Measurements from ENCODE around the gene ROS1. TPM values are rescaled to one million over a fixed set of nuclear protein-coding genes. Genes with fewer than 3 reads are reported as not detected.

Gene ROS1
- total RNA-seq, 1 donor from 2014 or later, result not detected

DNA sequence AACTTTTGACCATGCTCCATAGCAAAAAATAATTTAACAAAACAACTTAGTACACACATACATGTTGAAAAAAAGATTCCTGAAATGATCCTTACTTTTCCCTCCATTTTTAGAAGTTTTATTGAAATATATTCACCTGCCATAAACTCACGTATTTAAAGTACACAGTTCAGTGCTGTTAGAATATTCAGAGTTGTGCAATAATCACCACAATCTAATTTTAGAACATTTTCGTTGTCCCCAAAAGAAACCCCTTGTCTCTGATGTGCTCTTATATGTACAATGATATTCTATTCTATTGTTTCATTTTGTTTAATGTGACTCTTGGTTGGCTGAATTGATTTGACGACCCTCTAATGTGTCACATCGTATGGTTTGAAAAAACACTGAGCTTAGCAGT lies 15.9 kb downstream of the ROS1 start:
- TF ChIP-seq, protein P1, sequence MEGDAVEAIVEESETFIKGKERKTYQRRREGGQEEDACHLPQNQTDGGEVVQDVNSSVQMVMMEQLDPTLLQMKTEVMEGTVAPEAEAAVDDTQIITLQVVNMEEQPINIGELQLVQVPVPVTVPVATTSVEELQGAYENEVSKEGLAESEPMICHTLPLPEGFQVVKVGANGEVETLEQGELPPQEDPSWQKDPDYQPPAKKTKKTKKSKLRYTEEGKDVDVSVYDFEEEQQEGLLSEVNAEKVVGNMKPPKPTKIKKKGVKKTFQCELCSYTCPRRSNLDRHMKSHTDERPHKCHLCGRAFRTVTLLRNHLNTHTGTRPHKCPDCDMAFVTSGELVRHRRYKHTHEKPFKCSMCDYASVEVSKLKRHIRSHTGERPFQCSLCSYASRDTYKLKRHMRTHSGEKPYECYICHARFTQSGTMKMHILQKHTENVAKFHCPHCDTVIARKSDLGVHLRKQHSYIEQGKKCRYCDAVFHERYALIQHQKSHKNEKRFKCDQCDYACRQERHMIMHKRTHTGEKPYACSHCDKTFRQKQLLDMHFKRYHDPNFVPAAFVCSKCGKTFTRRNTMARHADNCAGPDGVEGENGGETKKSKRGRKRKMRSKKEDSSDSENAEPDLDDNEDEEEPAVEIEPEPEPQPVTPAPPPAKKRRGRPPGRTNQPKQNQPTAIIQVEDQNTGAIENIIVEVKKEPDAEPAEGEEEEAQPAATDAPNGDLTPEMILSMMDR (IDR thresholded peaks at IDR 0.05), result no peak
- no peak overlapping the region for H3K27ac ChIP-seq
- no peaks in the 10 kb centered on the region for H3K4me1 ChIP-seq
- H3K27me3 ChIP-seq, result no peaks in the 10 kb centered on the region
- no peaks in the 10 kb centered on the region for H3K36me3 ChIP-seq
- DNase-seq (ENCODE audit: low spot score in 2 of 2), result no peak
- no peak overlapping the region for H3K4me3 ChIP-seq
- intact Hi-C loops (cut with DNase I), result no loop called here
- H3K9me3 ChIP-seq, result no peaks in the 10 kb centered on the region

DNA sequence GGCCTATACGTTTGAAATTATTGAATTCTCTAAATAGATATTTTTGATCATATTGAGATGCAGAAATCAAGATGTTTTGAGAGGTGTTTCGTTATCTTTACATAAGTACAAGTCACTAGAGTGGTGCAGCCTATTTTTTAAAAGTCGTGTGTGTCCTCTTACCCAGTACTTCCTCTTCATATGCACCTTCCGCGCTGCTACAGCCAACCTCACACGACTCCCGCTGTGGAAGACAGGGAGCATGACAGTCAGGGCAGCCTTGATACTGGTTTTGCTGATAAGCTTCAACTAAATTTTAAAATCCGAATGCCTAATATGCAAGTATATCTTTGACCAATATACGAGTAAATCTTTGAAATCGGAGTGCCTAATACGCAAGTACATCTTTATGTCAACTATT lies 16.3 kb downstream of the ROS1 start:
- no peak overlapping the region for H3K4me3 ChIP-seq
- H3K9me3 ChIP-seq, result no peaks in the 10 kb centered on the region
- H3K36me3 ChIP-seq, result no peaks in the 10 kb centered on the region
- H3K4me1 ChIP-seq, result no peaks in the 10 kb centered on the region
- no peak for DNase-seq (ENCODE audit: low spot score in 2 of 2)
- intact Hi-C loops (cut with DNase I), result no loop called here
- TF ChIP-seq, protein P1 (IDR thresholded peaks at IDR 0.05), result no peak
- H3K27me3 ChIP-seq, result no peaks in the 10 kb centered on the region
- no peak overlapping the region for H3K27ac ChIP-seq

DNA sequence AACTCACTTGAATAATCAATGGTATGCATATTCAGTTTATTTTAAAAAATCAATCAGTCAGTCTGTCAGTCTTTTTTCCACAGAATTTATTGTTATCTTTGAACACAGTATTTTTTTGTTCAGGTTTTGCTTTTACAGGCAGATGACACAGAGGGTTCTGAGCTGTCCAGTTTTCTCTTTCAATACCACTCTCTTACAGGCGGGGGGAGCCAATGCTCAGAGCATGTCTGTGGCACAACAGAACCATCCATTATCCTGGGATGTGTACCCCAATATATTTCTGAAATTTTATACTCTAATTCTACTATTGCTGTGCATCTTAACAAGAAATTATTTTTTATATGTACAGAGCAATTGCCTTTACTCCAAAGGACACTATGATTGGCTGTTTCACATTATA lies 21.2 kb downstream of the ROS1 start:
- Histone ChIP-seq H3K27me3 (no peaks in the 10 kb centered on the region), H3K27ac (no peak overlapping the region), H3K4me3 (no peak overlapping the region), H3K36me3 (no peaks in the 10 kb centered on the region), H3K4me1 (no peaks in the 10 kb centered on the region), H3K9me3 (no peaks in the 10 kb centered on the region)
- DNase-seq (ENCODE audit: low spot score in 2 of 2), result no peak
- intact Hi-C loops (cut with DNase I), result no loop called here
- TF ChIP-seq, protein P1 (IDR thresholded peaks at IDR 0.05), result no peak

DNA sequence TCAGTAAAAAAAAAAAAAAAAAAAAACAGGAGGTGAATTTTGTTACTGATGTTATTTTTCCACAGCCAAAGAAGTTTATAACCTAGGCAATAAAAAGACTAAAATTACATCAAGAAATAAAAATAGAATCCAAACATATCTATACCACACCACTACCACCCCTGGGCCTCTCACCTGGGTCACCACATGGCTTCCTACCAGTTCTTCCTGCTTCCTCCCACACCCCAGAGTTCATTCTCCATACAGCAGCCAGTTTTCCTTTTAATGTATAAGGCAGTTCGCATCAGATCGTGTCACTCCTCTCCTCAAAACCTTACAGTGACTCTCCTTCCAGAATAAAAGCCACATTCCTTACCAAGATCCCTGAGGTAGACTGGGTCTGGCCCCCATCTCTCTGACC lies 23.9 kb downstream of the ROS1 start:
- intact Hi-C loops (cut with DNase I), result no loop called here
- no peak for DNase-seq (ENCODE audit: low spot score in 2 of 2)

DNA sequence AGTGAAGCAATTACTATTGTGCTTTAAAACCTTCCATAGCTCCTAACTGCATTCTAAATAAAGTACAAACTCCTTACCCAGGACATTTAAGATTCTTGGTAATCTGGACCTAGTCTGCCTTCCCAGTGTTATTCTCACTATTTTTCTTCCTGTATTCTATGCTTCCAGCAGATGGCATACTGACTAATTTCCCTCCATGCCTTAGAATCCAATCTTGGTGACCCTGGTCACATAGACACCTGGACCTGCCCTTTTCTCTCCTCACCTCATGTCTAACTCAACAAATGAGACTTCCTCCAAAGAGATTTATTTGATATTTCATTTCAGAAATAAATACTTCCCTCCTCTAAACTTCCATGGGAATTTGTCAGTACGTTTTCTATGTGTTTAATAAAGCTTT lies 25.8 kb downstream of the ROS1 start:
- no peaks in the 10 kb centered on the region for H3K9me3 ChIP-seq
- no peaks in the 10 kb centered on the region for H3K4me1 ChIP-seq
- no peak for DNase-seq (ENCODE audit: low spot score in 2 of 2)
- intact Hi-C loops (cut with DNase I), result no loop called here
- H3K36me3 ChIP-seq, result no peaks in the 10 kb centered on the region
- TF ChIP-seq, protein P1 (IDR thresholded peaks at IDR 0.05), result peak in 1 of 3 experiments; percentile 17
- H3K4me3 ChIP-seq, result no peak overlapping the region
- H3K27ac ChIP-seq, result no peak overlapping the region
- H3K27me3 ChIP-seq, result no peaks in the 10 kb centered on the region

More for the DNA sequence above, 23.9 kb downstream of the ROS1 start:
- H3K27me3 ChIP-seq, result no peaks in the 10 kb centered on the region
- H3K36me3 ChIP-seq, result no peaks in the 10 kb centered on the region
- H3K4me3 ChIP-seq, result no peak overlapping the region
- H3K9me3 ChIP-seq, result no peaks in the 10 kb centered on the region
- no peak overlapping the region for H3K27ac ChIP-seq
- TF ChIP-seq, protein P1 (IDR thresholded peaks at IDR 0.05), result no peak
- H3K4me1 ChIP-seq, result no peaks in the 10 kb centered on the region

DNA sequence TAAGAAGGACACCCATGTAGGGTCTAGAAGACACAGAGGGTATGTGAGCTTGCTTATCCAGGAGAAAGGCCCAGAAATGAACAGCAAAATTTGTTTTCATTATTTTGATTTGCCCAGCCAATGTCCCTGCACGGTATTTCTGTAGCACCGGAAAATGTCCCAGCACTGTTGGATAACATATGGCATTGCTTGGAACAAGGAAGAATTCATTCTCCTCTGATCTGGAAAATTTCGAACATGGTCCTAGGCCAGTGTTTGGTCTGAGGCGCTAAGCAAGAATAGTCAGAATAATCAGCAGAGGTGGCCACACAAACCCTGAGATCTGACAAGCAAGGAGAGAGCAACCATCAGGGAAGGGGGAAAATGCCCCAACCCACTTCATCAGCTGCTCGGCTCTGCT lies 26.6 kb downstream of the ROS1 start:
- TF ChIP-seq, protein P1 (IDR thresholded peaks at IDR 0.05), result no peak
- H3K27me3 ChIP-seq, result no peaks in the 10 kb centered on the region
- no peaks in the 10 kb centered on the region for H3K4me1 ChIP-seq
- no peaks in the 10 kb centered on the region for H3K36me3 ChIP-seq
- no peaks in the 10 kb centered on the region for H3K9me3 ChIP-seq
- intact Hi-C loops (cut with DNase I), result no loop called here
- no peak overlapping the region for H3K4me3 ChIP-seq
- H3K27ac ChIP-seq, result peak overlapping the region in 1 of 2 donors; percentile 47
- no peak for DNase-seq (ENCODE audit: low spot score in 2 of 2)

All from ascending aorta (tissue), 2 donors.